ENCODE data around the gene CAPZB. TPM values are rescaled to one million over a fixed set of nuclear protein-coding genes. Genes with fewer than 3 reads are reported as not detected.

Gene CAPZB
- total RNA-seq, 1 experiment from 2014 or later = 201 TPM

DNA sequence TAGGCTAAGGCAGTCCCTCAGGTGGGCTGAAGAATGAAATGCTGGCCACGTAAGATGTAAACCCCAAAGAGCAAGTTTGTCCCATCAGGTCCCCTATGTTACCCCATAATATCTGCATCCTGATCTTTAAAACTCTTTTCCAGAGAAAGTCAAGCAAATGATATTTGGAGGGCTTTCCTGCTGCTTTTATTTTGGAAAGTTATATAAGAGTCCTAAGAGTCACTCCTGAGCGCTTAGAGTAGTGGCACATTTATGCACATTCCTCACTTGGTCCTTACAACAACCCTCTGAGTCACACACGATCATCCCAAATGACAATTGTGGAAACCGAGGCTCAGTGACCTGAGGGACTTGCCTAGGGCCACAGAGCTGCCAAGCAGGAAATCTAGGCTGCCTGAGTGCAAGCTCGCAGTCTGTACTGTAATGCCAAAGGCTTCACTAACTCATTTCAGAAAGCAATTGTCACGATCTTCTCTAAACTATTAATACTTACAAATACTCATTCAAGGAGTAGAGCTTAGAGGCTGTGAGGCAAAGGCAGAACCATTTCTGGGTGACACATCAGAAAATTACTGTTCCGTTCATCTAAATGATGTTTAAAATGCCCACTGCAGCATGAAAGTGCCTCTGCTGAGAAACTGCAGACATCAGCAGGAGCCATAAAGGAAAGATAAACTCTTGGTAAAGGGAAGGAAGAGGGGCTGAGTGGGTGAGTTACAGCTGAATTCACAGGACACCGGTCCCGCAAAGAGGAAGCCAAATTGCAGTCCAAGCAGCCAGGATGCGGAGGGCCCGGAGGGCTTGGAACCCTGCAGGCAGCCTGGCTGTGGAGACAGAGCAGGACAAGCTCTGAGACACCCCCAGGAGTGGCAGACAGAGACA, 30.8 kb downstream of the CAPZB start:
- Histone ChIP-seq H3K36me3 (replicated peaks; ENCODE audit: control insufficient read depth, insufficient read depth, low read length) (no peaks in the 10 kb centered on the region), H3K4me3 (ENCODE audit: insufficient read depth, low read depth, low read length) (no peak overlapping the region), H3K27me3 (ENCODE audit: control insufficient read depth, insufficient read depth, low read length) (no peaks in the 10 kb centered on the region)
- no peak for DNase-seq

DNA sequence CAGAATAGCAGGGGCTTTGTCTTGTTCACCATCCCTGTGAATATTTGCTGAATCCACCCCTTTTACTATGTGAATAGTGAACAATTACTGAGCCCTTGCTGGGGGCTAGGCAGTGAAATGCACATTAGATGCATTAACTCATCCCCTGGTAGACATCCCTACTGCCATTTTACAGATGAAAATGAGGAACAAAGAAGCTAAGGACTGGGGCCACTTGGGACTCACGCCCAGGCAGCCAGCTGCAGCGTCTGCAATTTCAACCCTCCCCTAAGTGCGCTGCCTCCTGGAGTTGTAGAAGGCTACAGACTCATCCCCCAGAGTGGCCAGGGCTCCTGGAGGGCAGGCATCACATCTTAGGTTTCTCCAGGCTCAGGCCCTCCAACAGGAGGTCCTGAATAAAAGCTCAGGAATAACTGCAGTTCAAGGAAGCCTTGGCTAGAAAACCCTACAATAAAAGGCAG, 31.6 kb downstream of the CAPZB start:
- no peaks in the 10 kb centered on the region; the same call in 1 of the 2 replicates for H3K36me3 ChIP-seq (replicated peaks; ENCODE audit: control insufficient read depth, insufficient read depth, low read length)
- DNase-seq = no peak
- H3K4me3 ChIP-seq (ENCODE audit: insufficient read depth, low read depth, low read length) = no peak overlapping the region
- H3K27me3 ChIP-seq (ENCODE audit: control insufficient read depth, insufficient read depth, low read length) = no peaks in the 10 kb centered on the region

DNA sequence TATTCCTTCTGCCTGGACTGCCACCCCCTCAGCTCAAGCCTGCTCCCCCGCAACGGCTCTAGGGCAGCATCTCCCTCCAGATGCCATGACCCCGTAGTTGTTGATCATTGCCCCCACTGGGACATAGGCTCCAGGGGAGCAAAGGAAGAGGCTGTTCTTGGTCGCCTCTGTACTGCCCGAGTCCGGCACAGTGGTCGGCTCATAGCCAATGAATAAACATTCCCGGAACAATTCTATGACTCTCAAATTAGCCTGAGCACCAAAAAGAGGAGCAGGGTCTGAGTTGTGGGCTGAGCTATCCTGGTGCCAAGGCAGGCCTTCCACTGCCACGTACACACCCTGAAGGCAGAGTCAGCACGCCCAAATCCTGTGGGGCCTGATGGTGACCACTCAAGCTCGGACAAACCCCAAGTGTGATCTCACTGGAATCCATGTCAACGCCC, 33.1 kb downstream of the CAPZB start:
- Histone ChIP-seq H3K4me3 (ENCODE audit: insufficient read depth, low read depth, low read length) (no peak overlapping the region), H3K27me3 (ENCODE audit: control insufficient read depth, insufficient read depth, low read length) (no peaks in the 10 kb centered on the region), H3K36me3 (replicated peaks; ENCODE audit: control insufficient read depth, insufficient read depth, low read length) (no peaks in the 10 kb centered on the region; the same call in 1 of the 2 replicates)
- DNase-seq = no peak

DNA sequence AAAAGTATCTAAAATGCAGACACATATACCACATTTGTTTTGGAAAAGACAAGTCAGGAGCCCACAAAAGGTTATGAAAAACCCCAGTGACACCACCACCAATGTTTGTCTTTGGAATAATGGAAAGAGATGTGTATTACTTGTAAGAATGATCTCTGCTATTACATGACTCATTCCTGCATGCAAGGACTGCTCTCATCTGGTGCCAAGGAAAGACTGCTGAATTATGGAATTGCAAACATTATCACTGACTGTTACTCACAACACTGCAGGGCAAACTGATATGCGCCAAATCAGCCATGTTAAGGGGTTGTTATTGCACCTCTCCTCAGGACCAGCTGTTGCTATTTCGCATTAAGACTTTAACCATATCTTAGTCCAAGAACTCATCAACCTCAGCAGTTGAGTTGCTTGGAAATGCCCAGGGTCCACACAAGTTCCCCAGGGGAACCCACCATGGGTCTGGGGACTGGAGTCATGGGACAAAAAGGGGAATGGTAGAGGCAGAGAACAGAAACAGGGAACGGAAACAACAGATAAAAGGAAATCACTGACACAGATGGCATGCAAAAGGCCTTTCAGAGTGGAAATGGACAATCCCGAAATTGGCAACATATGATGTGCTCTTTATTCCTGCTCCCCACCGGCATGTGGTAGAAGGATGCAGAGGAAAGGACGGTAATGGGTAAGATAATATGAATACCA, 34.4 kb downstream of the CAPZB start:
- Histone ChIP-seq H3K36me3 (replicated peaks; ENCODE audit: control insufficient read depth, insufficient read depth, low read length) (no peaks in the 10 kb centered on the region; the same call in 1 of the 2 replicates), H3K27me3 (ENCODE audit: control insufficient read depth, insufficient read depth, low read length) (no peaks in the 10 kb centered on the region), H3K4me3 (ENCODE audit: insufficient read depth, low read depth, low read length) (no peak overlapping the region)
- no peak for DNase-seq

DNA sequence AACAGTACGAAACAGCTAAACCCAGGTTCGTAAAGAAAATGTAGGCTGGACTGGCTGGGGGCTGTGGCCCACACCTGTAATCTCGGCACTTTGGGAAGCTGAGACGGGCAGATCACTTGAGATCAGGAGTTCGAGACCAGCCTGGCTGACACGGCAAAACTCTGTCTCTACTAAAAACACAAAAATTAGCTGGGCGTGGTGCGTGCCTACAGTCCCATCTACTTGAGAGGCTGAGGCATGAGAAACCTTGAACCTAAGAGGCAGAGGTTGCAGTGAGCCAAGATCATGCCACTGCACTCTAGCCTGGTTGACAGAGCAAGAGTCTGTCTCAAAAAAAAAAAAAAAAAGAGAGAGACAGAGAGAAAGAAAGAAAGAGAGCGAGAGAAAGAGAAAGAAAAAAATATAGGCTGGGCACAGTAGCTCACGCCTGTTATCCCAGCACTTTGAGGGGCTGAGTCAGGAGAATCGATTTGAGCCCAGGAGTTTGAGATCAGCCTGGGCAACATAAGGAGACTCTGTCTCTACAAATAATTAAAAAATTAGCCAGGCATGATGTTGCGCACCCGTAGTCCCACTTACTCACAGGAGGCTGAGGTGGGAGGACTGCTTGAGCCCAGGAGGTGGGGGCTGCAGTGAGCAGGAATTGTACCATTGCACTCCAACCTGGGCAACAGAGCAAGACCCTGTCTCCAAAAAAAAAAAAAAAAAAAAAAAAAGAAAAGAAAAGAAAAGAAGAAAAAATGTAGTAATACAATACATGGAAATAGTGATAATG, 35.7 kb downstream of the CAPZB start:
- Histone ChIP-seq H3K36me3 (replicated peaks; ENCODE audit: control insufficient read depth, insufficient read depth, low read length) (no peaks in the 10 kb centered on the region; the same call in 1 of the 2 replicates), H3K4me3 (ENCODE audit: insufficient read depth, low read depth, low read length) (no peak overlapping the region), H3K27me3 (ENCODE audit: control insufficient read depth, insufficient read depth, low read length) (no peaks in the 10 kb centered on the region)
- DNase-seq = no peak

DNA sequence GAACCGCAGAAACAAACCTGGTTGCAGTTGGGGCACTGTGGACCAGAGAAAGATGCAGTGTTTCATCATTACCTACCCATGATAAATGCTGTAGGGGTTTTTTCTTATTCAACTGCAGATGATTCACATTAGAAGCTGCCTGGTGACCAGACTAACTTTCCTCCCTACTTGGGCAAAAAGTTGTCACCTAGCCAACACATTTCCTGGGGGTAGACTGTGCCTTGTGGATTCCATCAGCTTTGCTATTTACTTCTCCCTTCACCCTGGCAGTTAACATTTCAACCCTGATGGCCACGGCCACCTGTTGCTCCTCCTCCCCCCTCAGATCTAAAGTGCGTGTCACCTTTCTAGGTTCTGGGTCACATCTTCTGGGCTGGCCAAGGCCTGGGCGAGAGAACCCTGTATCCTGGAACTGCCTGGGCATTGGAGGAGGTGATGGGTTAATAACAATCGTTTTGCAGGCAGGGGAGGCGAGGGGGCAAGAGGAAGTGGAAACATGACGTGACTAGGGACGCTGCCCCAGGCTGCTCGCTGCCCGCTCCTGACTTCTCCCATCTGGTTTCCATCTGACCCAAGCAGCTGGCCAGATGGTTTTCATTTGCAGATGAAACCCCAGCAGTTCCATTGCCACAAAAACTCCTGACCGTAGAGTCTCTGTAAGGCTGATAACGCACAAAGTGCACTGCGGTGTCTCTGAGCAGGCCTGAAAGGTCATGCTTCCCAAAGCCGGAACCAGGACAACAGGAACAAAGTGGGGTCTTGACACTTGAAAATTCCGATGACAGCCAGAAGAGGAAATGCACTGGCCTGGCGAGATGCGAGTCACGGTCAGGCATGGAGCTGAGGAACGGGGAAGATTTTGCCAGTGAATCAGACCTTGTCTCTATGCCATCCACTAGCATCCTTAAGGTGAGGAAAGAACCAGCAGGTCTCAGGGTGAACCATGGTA, 36.6 kb downstream of the CAPZB start:
- no peaks in the 10 kb centered on the region for H3K27me3 ChIP-seq (ENCODE audit: control insufficient read depth, insufficient read depth, low read length)
- no peak for DNase-seq
- H3K36me3 ChIP-seq (replicated peaks; ENCODE audit: control insufficient read depth, insufficient read depth, low read length) = no peaks in the 10 kb centered on the region; the same call in 1 of the 2 replicates
- H3K4me3 ChIP-seq (ENCODE audit: insufficient read depth, low read depth, low read length) = no peak overlapping the region

DNA sequence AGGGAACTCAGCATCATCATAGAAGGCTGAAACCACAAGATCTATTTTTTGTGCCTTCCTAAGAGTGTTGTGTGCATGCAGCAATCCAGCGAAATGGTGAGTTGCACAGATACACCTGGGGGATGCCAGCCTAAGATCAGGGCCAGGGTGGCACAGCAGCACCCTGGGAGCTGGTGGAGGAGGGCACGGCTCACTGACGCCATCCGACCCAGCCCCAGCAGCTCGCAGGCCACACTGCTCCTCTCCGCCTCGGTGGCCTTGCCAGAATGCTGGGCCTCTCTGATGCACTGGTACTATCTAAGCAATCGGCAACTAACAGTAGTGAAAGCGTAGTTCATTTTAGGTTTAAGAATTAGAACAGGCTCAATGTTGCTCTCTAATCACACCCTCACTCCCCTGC, 37.8 kb downstream of the CAPZB start:
- no peak for DNase-seq
- Histone ChIP-seq H3K27me3 (ENCODE audit: control insufficient read depth, insufficient read depth, low read length) (no peaks in the 10 kb centered on the region), H3K4me3 (ENCODE audit: insufficient read depth, low read depth, low read length) (no peak overlapping the region), H3K36me3 (replicated peaks; ENCODE audit: control insufficient read depth, insufficient read depth, low read length) (no peaks in the 10 kb centered on the region; the same call in 1 of the 2 replicates)

DNA sequence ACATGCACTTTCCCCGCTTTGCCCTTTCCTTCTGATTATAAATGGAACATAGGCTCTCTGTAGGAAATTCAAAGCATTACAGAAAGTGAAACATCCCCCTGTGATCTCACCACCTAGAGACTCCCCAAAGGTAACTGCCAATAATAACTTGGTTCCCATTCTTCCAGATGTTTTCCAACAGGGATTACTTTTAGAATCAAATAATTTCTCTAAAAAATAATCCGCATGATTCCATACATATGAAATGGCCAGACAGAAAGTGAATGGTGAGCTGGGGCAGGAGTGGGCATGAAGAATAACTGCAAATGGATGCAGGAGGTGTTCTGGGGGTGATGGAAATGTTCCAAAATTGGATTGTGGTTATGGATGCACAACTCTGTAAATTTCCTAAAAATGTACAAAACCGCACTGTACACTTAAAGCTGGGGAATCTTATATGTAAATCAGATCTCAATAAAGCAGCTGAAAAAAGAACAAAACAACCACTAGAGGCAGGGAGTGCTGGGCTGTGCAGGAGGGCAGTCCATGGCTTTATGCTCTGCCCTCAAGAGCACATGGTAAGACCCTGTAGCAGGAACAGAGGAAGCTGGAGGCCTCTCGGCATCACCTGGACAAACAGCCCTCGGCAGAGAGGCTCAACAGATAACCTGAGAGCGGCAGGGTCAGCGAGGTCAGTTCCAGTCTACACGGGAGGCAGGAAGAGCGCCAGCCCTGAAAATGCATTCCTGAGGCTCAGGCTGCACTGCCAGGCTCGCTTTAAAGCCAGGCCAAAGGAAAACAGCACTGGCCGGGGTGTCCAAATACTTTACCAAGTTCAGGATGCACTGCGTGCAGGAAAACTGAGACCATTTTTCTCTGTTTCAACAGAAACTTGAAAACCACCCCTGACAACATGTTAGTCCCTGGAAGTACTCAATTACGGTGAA, 39.7 kb downstream of the CAPZB start:
- peak; percentile 65 for DNase-seq
- Histone ChIP-seq H3K36me3 (replicated peaks; ENCODE audit: control insufficient read depth, insufficient read depth, low read length) (no peaks in the 10 kb centered on the region; the same call in 1 of the 2 replicates), H3K4me3 (ENCODE audit: insufficient read depth, low read depth, low read length) (no peak overlapping the region), H3K27me3 (ENCODE audit: control insufficient read depth, insufficient read depth, low read length) (no peaks in the 10 kb centered on the region)

DNA sequence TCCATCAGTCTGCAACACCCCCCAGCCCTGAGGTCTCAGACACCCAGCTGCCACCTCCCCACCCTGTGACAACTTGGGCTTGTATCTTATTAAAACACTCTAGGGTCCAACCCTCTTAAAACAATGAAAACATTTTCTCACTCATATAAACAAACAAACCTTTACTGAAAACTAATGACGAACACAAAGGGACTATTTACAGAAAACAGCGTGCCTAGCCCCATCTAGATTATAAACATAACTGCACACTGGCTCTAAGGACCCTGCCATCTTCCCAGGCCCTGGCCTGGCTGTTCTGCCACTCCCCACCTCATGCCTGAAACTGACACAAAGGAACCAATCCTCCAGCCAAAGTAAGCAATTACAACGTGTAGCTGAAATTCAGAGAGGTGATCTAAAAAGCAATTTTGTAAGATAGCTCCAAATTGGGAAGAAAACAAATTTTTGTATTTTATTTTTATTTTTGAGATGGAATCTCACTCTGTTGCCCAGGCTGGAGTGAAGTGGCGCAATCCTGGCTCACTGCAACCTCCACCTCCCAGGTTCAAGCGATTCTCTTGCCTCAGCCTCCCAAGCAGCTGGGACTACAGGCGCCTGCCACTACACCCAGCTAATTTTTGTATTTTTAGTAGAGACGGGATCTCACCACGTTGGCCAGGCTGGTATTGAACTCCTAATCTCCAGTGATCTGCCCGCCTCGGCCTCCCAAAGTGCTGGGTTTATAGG, 40.9 kb downstream of the CAPZB start:
- Histone ChIP-seq H3K4me3 (ENCODE audit: insufficient read depth, low read depth, low read length) (no peak overlapping the region), H3K36me3 (replicated peaks; ENCODE audit: control insufficient read depth, insufficient read depth, low read length) (no peaks in the 10 kb centered on the region; the same call in 1 of the 2 replicates), H3K27me3 (ENCODE audit: control insufficient read depth, insufficient read depth, low read length) (no peaks in the 10 kb centered on the region)
- DNase-seq = no peak

DNA sequence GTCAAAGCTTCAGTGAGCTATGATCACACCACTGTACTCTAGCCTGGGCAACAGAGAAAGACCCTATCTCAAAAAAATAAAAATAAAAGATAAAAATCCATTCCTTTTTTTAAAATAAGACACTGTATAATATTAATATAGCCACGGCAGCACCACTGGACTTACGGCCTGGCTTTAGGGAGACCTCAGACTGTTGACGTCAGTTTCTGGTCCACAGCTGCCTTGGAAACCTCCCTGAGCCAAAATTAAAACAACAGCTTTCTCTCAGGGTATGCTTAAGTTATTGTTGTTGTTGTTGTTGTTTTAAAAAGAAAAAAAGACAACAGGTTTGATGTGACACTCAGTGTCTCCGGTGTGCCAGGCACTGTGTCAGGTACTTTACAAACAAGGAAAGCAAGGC, 42.0 kb downstream of the CAPZB start:
- Histone ChIP-seq H3K36me3 (replicated peaks; ENCODE audit: control insufficient read depth, insufficient read depth, low read length) (no peaks in the 10 kb centered on the region), H3K4me3 (ENCODE audit: insufficient read depth, low read depth, low read length) (no peak overlapping the region), H3K27me3 (ENCODE audit: control insufficient read depth, insufficient read depth, low read length) (no peaks in the 10 kb centered on the region)
- DNase-seq = no peak

DNA sequence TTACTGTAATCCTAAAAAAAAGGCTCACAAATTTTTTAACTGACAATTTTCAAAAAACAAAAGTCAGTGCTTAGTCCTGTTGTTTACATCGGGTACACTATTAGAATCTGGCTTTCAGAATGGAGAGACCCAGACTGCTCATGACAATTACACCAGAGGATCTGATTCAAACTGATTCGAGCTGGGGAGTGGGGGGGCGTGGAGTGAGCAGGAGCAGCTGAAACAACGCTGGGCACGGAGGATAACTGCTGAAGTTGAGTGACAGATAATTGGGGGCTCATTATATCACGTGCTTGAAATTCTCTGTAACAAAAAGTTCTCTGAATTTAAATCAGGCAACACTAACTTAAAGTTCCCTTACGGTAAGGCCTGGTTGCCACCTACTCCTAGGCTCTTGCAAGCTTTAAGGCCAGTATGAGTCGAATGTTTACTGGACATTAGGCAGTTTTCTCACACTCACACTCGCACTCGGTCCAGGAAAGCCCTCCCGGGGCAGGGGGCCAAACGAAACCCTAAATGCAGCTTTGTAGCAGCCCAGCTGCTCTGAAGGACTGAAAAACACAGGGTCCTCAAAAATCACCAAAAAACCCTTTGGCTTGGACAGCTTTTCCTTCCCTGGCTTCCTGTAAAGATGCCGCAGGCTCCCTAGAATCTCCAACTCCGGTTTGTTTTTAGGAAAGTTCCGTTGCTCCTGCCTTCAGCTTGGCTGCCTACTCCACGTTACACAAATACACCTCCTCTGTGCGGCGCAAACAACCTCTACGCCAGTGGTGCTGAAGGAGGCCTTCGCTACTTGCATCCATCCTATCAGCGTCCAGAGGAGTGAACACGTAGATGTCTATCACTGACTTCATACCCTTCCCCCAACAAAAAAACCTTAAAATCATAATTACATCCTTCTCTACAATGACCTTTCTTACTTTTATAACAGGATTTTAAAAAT, 42.9 kb downstream of the CAPZB start:
- H3K4me3 ChIP-seq (ENCODE audit: insufficient read depth, low read depth, low read length) = no peak overlapping the region
- H3K36me3 ChIP-seq (replicated peaks; ENCODE audit: control insufficient read depth, insufficient read depth, low read length) = no peaks in the 10 kb centered on the region
- DNase-seq = no peak
- H3K27me3 ChIP-seq (ENCODE audit: control insufficient read depth, insufficient read depth, low read length) = no peaks in the 10 kb centered on the region
